GM06990 (cell line): ENCODE results near the gene KCNG4.

Experiments used
- DNase-seq: peaks from one replicate; pipeline ENCODE4 v3.0.0-alpha.2; 2011; ENCODE audit not compliant: insufficient read length; ENCODE audit errors: extremely low read depth
- H3K27me3 ChIP-seq: replicated peaks from 2 replicates; pipeline ENCODE4 v1.6.0; 2011; ENCODE audit warnings: low read length; ENCODE audit not compliant: control insufficient read depth, insufficient read depth
- H3K36me3 ChIP-seq: 2 replicates; pipeline ENCODE4 v1.5.1; 2011; ENCODE audit warnings: low read length; ENCODE audit not compliant: control insufficient read depth, insufficient read depth
- H3K4me3 ChIP-seq: replicated peaks from 2 replicates; pipeline ENCODE4 v1.5.1; 2011; ENCODE audit warnings: low read depth, mild to moderate bottlenecking, control low read depth, low read length
- CTCF ChIP-seq: IDR thresholded peaks from 2 replicates; pipeline ENCODE4 v1.5.1; 2011; ENCODE audit warnings: low read length, control low read depth, mild to moderate bottlenecking, inconsistent platforms; ENCODE audit not compliant: insufficient read depth, poor library complexity, severe bottlenecking

The KCNG4 gene

GRCh38 chr16:84234321-84235241 is 5.2 kb downstream of the KCNG4 start:
- Histone ChIP-seq H3K4me3 (no peak overlapping the region), H3K27me3 (peaks cover 1% of the 10 kb centered on the region; the same call in 1 of the 2 replicates), H3K36me3 (no peaks in the 10 kb centered on the region)
- TF ChIP-seq CTCF, result no peak
- DNase-seq, result no peak

GRCh38 chr16:84233748-84234147 is 6.1 kb downstream of the KCNG4 start:
- H3K4me3 ChIP-seq, result no peak overlapping the region
- peaks cover 1% of the 10 kb centered on the region; the same call in 1 of the 2 replicates for H3K27me3 ChIP-seq
- DNase-seq, result no peak
- no peaks in the 10 kb centered on the region for H3K36me3 ChIP-seq
- no peak for TF ChIP-seq CTCF

- no peak overlapping the region for H3K4me3 ChIP-seq
- TF ChIP-seq CTCF, result no peak
- no peaks in the 10 kb centered on the region for H3K36me3 ChIP-seq
- peaks cover 1% of the 10 kb centered on the region; the same call in 1 of the 2 replicates for H3K27me3 ChIP-seq
- no peak for DNase-seq
Observed at GRCh38 chr16:84232969-84233368, 6.8 kb downstream of the KCNG4 start.

GRCh38 chr16:84232060-84232459 is 7.8 kb downstream of the KCNG4 start:
- H3K36me3 ChIP-seq, result no peaks in the 10 kb centered on the region
- no peak overlapping the region for H3K4me3 ChIP-seq
- no peak for TF ChIP-seq CTCF
- DNase-seq, result no peak
- peaks cover 1% of the 10 kb centered on the region; the same call in 1 of the 2 replicates for H3K27me3 ChIP-seq

- peaks cover 1% of the 10 kb centered on the region; the same call in 1 of the 2 replicates for H3K27me3 ChIP-seq
- TF ChIP-seq CTCF, result no peak
- no peaks in the 10 kb centered on the region for H3K36me3 ChIP-seq
- no peak for DNase-seq
- H3K4me3 ChIP-seq, result no peak overlapping the region
Observed at GRCh38 chr16:84229471-84229870, 10.3 kb downstream of the KCNG4 start.
